ENCODE measurements around the gene EVC2.

The EVC2 gene

GRCh38 chr4:5710065-5710960 lies 2.0 kb upstream of the EVC2 start:
- no peak for DNase-seq

DNA sequence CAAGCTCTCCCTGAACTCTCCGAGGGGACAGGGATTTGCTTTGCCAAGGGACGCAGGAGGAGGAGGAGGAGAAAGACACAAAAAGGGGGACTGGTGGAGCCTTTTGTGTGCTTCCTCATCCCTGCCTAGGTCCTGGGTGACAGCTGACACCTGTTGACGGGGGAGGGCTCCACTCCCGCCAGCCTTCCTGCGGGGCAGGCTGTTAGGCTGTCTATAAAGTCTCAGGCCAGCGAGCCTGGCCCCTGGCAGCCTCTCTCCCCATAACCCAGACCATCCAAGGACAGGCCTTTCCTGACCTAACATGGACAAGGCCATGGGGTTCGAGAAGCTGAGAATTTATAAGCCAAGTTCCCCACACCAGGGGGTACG lies 832 bp upstream of the EVC2 start:
- no peak for DNase-seq

- no peak for DNase-seq
Measured at GRCh38 chr4:5707778-5708448, 446 bp downstream of the EVC2 start.

- no peak for DNase-seq
Measured at GRCh38 chr4:5707366-5707765, 993 bp downstream of the EVC2 start.

DNA sequence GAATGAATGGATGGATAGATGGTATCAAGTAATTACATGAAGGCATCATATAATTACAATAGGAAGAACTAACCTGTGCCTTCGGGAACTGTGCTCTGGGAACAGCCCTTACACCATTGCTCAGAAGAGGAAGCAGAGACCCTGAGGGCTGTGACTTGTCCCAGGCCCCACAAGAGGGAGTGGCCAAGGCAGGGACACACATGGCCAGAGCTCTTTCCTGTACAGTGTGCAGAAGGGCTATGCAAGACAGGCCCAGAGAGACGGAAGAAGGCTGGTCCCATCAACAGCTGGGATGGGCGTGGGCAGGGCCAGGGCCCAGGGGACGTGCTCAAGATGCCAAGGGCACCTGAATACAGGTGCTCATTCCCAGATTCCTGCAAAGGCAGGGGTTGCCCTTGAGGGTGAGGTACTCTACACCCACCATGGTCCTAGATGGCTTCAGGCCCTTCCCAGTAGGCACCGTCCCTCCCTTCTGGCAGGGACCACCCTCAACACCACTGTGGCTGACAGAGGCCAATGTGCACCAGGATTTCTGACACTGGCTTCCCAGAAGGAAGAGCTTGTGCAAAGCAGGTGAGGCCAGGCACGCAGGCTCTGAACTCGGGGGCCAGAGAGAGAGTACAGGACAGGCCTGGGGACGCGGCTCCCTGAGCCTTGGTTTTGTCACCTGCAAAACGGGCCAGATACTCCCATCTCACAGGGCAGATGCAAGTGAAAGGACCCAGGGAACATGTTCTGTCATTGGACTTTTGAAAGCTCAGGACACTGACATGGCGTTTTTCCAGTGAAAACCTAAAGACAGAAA lies 1.7 kb downstream of the EVC2 start:
- no peak for DNase-seq

- no peak for DNase-seq
Measured at GRCh38 chr4:5705647-5706320, 2.6 kb downstream of the EVC2 start.

- DNase-seq, result no peak
Measured at GRCh38 chr4:5704276-5704675, 4.1 kb downstream of the EVC2 start.

GRCh38 chr4:5703831-5704230 lies 4.5 kb downstream of the EVC2 start:
- DNase-seq, result no peak

GRCh38 chr4:5701971-5702370 lies 6.4 kb downstream of the EVC2 start:
- DNase-seq, result no peak

GRCh38 chr4:5700459-5700858 lies 7.9 kb downstream of the EVC2 start:
- no peak for DNase-seq

DNA sequence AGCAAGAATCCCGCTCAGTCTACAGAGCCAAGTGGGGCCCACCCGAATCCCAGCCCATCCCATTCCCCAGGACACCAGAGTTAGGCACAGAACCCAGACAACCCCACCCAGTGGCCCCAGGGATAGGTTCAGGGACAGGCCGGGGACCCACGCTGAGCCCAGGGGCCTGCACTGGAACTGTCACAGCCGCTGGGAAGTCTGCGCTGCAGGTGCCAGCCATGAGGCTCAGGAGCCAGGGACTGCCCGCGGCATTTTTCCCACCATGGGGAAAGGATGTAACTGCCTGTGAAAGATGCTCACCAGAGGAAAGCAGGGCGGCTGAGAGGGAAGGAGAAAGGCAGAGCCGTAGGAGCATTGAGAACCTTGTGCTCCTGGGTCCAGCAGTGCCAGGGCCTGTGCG lies 12.0 kb downstream of the EVC2 start:
- no peak for DNase-seq

- DNase-seq, result no peak
Measured at GRCh38 chr4:5693871-5694270, 14.5 kb downstream of the EVC2 start.

DNA sequence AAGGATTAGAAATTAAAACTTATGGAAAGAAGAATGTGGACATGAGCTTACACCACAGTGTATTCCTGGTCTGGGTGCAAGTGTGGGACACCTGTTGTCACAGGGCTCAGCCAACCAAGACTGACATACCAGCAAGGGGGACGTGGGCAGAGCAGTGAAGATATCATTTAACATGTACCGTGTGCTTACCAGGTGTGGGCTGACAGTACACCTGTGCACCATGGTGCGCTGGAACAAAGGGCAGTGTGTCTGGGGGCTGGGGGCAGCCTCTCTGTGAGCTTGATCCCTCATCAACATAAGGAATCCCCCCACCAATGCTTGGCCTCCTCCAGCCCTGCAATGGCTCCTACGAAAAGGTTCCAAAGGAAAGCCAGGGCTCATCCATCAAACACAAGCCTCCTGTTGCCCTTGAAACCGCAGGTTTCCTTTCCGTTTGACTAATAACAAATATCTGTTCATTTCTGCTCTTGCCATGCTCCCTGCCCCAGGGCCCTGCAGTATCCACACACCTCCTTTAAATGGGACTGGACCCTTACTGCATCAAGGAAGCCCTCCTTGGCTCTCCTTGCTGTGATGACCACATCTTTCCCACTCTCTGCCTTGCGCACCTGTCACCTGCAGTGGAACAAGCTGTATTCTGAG lies 16.7 kb downstream of the EVC2 start:
- no peak for DNase-seq

DNA sequence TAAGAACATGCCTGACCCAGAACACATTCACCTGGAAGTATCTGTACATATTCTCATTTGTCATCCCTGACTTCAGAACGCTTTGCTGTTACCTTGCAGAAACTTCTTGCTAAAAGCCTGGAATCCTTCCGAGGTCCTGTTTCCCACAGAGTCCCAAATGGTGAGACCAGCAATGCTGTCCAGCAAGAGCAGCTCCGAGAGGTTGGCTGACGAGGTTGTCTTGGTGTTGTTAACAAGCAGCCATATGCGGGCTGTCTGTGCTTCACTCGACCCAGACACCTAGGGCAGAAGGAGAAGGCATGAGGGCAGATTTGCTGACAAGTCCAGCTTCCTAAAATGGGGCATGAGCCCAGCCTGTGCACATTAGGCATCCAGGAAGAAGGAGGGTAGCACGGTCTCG lies 19.3 kb downstream of the EVC2 start:
- DNase-seq, result no peak

- no peak for DNase-seq
Measured at GRCh38 chr4:5686338-5686737, 22.0 kb downstream of the EVC2 start.

GRCh38 chr4:5685296-5685695 lies 23.1 kb downstream of the EVC2 start:
- no peak for DNase-seq

- DNase-seq, result no peak
Measured at GRCh38 chr4:5683566-5683965, 24.8 kb downstream of the EVC2 start.

DNA sequence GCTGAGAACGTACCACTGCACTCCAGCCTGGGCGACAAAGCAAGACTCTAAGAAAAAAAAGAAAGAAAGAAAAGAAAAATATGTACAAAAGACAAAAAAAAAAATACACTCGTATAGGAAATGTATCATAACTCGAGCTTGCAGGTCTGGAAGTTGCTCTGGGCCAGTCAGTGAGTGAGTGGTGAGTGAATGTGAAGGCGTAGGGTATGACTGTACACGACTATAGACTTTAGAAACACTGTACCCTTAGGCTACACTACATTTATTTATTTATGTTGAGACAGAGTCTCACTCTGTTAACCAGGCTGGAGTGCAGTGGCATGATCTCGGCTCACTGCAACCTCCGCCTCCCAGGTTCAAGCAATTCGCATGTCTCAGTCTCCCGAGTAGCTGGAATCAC lies 29.4 kb downstream of the EVC2 start:
- no peak for DNase-seq

DNA sequence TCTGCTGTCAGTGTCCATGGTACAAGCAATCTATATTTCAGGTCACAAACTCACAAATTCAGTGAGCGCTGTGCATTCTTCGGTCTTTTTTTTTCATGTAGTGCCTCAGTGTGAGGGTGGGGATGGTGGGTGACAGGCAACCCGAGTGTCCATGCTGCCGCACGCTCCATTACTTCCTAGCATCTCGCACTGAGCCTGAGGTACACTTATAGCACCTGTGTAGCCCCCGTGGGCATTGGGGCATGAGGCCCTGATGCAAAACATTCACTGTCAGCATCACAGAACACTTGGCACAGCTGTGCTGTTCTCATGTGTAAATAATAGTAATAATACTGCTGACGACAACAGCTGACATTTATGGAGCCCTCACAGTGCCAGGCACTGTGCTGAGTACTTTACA lies 31.6 kb downstream of the EVC2 start:
- no peak for DNase-seq

DNA sequence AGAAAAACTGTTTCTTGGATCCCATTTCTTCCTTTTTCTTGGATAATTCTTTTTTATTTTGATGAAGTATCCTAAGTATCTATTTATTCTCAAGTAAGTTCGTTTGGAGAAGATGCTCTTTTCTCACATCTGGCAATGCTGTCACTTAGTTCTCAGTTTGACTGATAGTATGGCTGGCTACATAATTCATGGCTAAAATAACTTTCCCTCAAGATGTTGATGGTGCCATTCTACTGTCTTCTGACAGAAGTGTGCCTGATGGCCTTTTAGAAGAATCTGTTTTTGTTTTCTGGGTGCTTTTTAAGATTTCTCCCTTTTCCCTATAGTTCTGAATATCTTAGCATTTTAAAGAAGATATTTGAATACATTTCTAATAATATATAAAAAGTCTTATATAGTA lies 41.6 kb downstream of the EVC2 start:
- DNase-seq, result no peak

DNA sequence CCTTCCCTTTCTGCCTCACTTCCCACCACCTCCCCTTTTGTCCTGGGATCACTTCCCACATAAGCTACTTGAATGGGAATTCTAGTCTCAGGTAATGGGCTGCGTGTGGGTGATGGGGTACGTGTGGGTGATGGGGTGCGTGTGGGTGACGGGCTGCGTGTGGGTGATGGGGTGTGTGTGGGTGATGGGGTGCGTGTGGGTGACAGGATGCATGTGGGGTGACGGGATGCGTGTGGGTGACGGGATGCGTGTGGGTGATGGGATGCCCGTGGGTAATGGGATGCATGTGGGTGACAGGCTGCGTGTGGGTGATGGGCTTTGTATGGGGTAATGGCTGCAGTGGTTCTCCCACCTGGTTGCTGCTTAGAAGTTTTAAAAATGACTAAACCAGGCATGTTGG lies 43.6 kb downstream of the EVC2 start:
- DNase-seq, result no peak

DNA sequence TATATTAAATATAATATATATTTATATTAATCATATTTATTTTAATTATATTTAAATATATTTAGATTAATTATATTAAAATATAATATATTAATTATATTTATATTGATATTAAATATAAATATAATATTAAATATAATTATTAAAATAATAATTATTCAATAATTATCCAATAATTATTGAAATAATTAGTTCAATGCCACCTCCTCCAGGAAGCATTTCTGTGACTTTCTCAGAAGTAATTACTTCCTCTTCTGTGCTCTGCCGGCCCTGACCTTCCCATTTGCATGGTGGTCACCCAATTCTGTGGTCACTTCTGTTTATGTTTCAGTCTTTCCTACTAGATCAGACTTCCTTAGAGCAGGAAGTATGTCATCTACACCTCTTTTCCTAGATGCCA lies 45.8 kb downstream of the EVC2 start:
- DNase-seq, result no peak

- DNase-seq, result no peak
Measured at GRCh38 chr4:5661237-5661636, 47.1 kb downstream of the EVC2 start.

All from activated CD4-positive, alpha-beta T cell treated with anti-CD3 and anti-CD28 coated beads, Interleukin-2, Interleukin-6, amounts not matched to agents 100 ng/mL and 50 ng/mL, durations not matched to agents 16 hours and 8 hours (primary cell).